Neural crest cell (in vitro differentiated cells): ENCODE measurements around the gene STAC2. TPM values are rescaled to one million over a fixed set of nuclear protein-coding genes. Genes with fewer than 3 reads are reported as not detected.

Source experiments
- DNase-seq: peaks from one replicate; pipeline ENCODE4 v3.0.0; 2021; ENCODE audit warnings: low read depth, mixed read lengths, low spot score
- H3K27ac Mint-ChIP-seq: one replicate; pipeline ENCODE4 v1.8.0; 2021; ENCODE audit warnings: mild to moderate bottlenecking, mixed read lengths; ENCODE audit not compliant: unreplicated experiment
- H3K27me3 Mint-ChIP-seq: 2 replicates; pipeline ENCODE4 v1.8.0; 2021; ENCODE audit warnings: low read depth, mild to moderate bottlenecking, mixed read lengths
- H3K36me3 Mint-ChIP-seq: 2 replicates; pipeline ENCODE4 v1.8.0; 2021; ENCODE audit warnings: low read depth, mild to moderate bottlenecking, mixed read lengths
- H3K4me1 Mint-ChIP-seq: 2 replicates; pipeline ENCODE4 v1.8.0; 2021; ENCODE audit warnings: mixed read lengths
- H3K4me3 Mint-ChIP-seq: one replicate; pipeline ENCODE4 v1.8.0; 2021; ENCODE audit warnings: mild to moderate bottlenecking, mixed read lengths
- H3K9me3 Mint-ChIP-seq: 2 replicates; pipeline ENCODE4 v1.8.0; 2021; ENCODE audit warnings: mixed read lengths
- total RNA-seq: library from RNA; stranded (reverse); gene quantifications from 2 replicates; pipeline ENCODE4 v1.2.1, GENCODE V29; 2021
- TF ChIP-seq, protein P1 (sequence below): fragments of 200-600 bp; sonication (generic); conservative IDR thresholded peaks from 2 replicates; pipeline ENCODE4 v1.5.0; 2021; ENCODE audit warnings: antibody characterized with exemption, mild to moderate bottlenecking

Gene STAC2
- total RNA-seq, 1 donor from 2014 or later = 1.0 TPM

GRCh38 chr17:39212841-39213480, 12.8 kb downstream of the STAC2 start:
- no peaks in the 10 kb centered on the region for H3K9me3 Mint-ChIP-seq
- H3K36me3 Mint-ChIP-seq = no peaks in the 10 kb centered on the region
- no peaks in the 10 kb centered on the region for H3K4me1 Mint-ChIP-seq
- H3K4me3 Mint-ChIP-seq = no peak overlapping the region
- no peak for DNase-seq
- peaks cover 85% of the 10 kb centered on the region for H3K27me3 Mint-ChIP-seq
- no peak overlapping the region for H3K27ac Mint-ChIP-seq
- TF ChIP-seq, protein P1, sequence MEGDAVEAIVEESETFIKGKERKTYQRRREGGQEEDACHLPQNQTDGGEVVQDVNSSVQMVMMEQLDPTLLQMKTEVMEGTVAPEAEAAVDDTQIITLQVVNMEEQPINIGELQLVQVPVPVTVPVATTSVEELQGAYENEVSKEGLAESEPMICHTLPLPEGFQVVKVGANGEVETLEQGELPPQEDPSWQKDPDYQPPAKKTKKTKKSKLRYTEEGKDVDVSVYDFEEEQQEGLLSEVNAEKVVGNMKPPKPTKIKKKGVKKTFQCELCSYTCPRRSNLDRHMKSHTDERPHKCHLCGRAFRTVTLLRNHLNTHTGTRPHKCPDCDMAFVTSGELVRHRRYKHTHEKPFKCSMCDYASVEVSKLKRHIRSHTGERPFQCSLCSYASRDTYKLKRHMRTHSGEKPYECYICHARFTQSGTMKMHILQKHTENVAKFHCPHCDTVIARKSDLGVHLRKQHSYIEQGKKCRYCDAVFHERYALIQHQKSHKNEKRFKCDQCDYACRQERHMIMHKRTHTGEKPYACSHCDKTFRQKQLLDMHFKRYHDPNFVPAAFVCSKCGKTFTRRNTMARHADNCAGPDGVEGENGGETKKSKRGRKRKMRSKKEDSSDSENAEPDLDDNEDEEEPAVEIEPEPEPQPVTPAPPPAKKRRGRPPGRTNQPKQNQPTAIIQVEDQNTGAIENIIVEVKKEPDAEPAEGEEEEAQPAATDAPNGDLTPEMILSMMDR = no peak

DNA sequence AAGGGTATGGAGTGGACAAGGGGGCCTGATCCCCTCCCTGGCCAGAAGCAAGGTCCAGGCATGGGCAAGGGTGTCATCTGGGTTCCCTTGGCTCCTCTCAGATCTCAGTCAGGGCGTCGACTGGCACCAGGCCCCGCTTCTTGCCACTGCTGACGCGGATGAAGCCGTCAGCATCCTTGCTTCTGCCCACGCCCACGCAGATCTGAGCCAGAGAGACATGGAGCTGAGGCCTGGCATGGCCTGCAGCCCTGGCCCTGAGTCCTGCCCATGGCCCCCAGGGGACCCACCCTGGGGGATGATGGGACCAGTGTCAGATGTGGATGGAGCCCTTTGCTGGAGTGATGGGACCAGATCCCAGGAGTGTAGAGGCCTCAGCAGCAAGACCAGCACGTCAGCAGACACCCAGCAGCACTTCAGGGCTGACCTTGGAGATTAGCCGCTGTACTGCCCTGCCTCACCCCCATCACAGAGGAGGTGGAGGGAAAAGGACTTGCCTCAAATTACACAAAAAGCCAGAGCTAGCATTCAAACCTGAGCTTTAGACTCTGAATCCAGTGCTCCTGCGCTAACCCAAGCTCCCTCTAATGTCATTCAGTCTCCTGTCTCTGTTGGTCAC, 13.4 kb downstream of the STAC2 start:
- H3K36me3 Mint-ChIP-seq = no peaks in the 10 kb centered on the region
- DNase-seq = no peak
- peaks cover 86% of the 10 kb centered on the region for H3K27me3 Mint-ChIP-seq
- peaks cover under 1% of the 10 kb centered on the region for H3K4me1 Mint-ChIP-seq
- H3K4me3 Mint-ChIP-seq = no peak overlapping the region
- H3K27ac Mint-ChIP-seq = no peak overlapping the region
- TF ChIP-seq, protein P1 = no peak
- no peaks in the 10 kb centered on the region for H3K9me3 Mint-ChIP-seq

DNA sequence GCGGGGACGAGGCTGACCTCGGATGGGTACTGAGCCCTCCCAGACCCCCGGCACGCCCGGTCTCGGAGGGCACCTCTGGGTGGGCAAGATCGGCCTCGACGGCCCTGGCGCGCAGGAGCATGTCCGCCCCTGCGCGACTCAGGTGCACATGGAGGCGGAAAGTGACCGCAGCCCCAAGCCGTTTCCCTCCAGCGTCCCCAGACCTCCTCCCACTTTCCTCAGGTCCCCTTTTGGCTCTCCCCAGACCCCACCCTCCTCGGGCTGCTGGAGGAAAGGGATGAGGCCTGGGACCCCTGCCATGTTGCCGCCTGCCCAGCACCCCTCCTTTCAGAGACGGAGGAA, 15.7 kb downstream of the STAC2 start:
- peaks cover 72% of the 10 kb centered on the region for H3K27me3 Mint-ChIP-seq

GRCh38 chr17:39209317-39210092, 16.2 kb downstream of the STAC2 start:
- TF ChIP-seq, protein P1 = no peak
- H3K4me1 Mint-ChIP-seq = peaks cover 6% of the 10 kb centered on the region
- peaks cover 68% of the 10 kb centered on the region for H3K27me3 Mint-ChIP-seq
- H3K9me3 Mint-ChIP-seq = no peaks in the 10 kb centered on the region
- H3K27ac Mint-ChIP-seq = no peak overlapping the region
- H3K4me3 Mint-ChIP-seq = peak overlapping the region; percentile 64
- no peak for DNase-seq
- H3K36me3 Mint-ChIP-seq = peaks cover 7% of the 10 kb centered on the region

More for the DNA sequence above, 15.7 kb downstream of the STAC2 start:
- no peak overlapping the region for H3K27ac Mint-ChIP-seq
- H3K4me3 Mint-ChIP-seq = no peak overlapping the region
- TF ChIP-seq, protein P1 = no peak
- peaks cover 1% of the 10 kb centered on the region for H3K36me3 Mint-ChIP-seq
- no peak for DNase-seq
- H3K9me3 Mint-ChIP-seq = no peaks in the 10 kb centered on the region
- peaks cover 6% of the 10 kb centered on the region for H3K4me1 Mint-ChIP-seq

- Mint-ChIP-seq H3K27me3 (peaks cover 63% of the 10 kb centered on the region), H3K27ac (no peak overlapping the region), H3K4me3 (no peak overlapping the region), H3K9me3 (no peaks in the 10 kb centered on the region), H3K36me3 (peaks cover 10% of the 10 kb centered on the region), H3K4me1 (peaks cover 6% of the 10 kb centered on the region)
- DNase-seq = no peak
- TF ChIP-seq, protein P1 = no peak
These were observed 16.9 kb downstream of the STAC2 start for GRCh38 chr17:39208893-39209292.
